HTERT RPE-1 (cell line): Measurements from ENCODE around the gene ENO1.

ENCODE experiments used
- in situ Hi-C: fragments of 300-500 bp; cut with MboI; formaldehyde crosslinking; loops from 4 replicates; pipeline ENCODE4 v1.14.3; 2020; ENCODE audit warnings: low sequenced_read_pairs

ENO1 gene

DNA sequence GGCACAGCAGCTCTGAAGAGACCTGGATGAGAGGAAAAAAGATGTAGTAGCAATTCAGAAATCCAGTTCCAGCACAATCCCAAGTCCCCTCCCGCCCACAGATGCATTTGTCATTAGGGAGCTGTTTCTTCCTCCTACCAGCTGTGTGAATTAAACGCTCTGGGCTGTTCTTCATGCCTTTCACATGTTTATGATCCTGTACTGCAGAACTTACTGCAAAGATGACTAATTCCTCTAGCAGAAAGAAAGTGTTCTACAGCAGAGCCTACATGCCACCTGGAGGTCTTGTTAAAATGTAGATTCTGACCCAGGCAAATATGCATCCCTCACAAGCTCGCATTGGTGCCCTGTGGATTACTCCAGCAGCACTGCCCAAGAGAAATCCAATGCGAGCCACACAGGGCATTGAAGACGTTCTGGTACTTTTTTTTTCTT is 6.5 kb downstream of the ENO1 start:
- in situ Hi-C loops: no loop called here

DNA sequence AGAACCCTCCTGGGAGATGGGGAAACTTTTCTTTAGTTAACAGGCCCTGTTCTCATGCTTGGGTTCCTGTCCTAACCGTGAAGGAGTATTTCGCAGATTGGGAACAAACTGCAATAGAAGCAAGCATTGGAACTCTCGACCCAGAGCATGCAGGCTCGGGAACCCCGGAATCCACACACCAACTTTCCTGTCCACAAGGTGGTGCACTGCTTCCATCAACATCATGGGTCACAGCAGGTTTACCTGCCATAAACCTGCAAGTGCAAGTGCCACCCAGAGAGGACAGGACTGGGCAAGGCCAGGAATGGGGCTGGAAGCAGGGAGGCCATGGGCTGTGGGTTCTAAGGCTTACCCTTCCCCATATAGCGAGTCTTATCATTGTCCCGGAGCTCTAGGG is 6.9 kb downstream of the ENO1 start:
- in situ Hi-C loops: no loop called here

DNA sequence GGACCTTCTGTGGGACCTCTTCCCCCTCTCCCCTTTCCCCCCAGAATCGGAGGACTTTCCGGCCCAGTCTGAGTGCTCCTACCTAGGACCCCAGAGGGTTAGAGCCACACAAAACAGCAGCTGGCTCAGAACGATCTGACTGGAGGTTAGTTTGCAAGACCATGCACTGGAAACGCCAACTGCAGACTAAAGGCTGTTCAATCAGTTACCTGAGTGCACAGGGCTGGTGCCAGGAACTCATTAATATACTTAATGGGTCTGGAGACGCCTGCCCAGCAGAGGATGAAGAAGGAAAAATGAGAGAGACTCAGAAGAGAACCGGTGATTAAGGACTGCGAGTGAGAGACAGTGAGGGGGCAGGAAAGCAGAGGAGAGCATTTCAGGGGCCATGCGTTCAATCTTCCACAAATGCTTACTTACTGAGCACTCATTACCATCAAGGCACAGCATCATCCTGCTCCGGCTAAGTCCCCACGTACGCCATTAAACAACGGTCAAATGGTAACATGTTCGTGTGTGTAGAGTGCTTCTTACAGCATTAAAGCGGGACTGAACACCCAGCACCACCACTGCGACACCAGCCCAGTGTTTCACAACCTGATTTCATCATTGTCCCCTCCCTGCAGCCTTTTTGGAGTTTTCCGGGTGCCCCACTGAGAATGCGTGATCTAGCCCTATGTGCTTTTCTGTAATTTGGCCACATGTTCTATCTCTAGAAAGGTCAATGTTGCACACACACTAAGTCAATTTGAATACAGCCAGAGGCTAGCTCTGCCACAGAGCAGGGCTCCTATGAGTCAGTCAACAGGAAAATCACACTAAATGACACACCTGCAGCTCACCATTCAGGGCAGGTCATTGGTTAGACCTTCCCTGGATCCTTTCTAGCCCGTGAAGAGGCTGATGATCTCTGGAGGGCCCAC is 7.6 kb downstream of the ENO1 start:
- in situ Hi-C loops: no loop called here

DNA sequence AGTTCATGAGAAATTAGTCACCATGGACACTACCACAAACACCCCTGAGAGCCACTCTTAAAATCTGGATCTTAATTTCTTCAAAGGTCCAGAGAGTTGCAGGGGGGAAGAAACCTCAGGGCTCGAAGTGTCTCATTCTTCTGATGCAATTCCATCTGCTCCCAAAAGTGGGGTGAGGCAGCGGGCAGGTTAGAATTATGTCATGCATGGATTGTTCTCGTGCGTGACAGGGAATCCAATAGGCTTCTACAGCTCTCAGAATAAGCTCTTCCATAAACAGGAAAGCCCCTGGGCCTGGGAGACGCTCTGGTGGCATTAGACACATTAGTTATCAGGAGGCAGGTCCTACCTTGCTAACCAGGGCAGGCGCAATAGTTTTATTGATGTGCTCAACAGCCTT is 8.4 kb downstream of the ENO1 start:
- in situ Hi-C loops: no loop called here

DNA sequence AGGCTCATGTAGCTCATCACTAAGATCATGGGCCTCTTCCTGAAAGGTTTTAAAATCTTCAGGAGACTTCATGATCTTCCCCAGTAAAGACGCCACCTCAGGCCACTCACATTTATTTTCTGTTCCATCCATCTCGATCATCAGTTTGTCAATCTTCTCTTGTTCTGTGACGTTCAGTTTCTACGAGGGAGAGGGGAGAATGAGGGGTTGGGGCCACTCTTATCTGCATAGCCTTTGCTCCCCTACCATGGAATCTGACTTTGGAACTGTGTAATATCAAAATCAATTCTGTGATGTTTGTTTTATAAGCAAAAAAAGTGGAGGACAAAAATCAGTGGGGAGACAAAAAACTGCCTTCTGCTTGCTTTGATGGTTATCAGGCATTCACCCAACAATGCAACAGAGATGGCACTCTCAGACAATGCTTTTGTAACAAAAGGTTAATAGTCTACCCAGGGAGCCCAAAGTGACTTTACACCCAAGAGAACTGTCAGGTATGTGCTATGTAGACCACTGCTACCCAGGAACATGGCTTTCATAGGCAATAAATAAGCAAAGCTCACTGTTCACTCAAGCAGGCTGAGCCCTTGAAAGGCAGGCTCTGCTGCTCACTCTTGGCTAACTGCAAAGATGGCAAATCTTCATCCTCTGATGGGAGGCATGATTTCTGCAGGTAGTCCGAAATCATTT is 10.5 kb downstream of the ENO1 start:
- in situ Hi-C loops: no loop called here

DNA sequence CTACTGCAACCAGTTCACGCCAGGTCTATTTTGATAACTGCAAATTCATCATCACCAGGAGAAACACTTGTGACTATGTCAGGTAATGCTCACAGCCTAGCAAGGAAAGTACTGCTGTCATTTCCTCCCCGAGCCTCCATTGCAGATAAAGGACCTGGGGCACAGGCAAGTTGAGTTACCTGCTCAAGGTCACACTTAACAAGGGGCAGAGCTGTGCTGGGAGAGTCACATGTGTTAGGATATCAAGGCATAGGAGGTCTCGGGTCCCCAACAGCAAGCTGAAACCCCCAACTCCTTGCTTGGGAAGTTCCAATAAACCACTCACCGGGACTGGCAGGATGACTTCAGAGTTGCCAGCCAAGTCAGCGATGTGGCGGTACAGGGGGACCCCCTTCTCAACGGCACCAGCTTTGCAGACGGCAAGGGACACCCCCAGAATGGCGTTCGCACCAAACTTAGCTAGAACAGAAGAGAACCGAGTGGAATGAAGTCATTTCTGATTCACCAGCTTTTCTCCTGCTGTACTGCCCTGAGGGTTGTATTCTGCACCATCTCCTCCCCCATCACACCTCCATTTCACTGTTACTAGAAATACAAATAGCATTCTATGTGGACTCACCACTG is 11.6 kb downstream of the ENO1 start:
- in situ Hi-C loops: no loop called here

DNA sequence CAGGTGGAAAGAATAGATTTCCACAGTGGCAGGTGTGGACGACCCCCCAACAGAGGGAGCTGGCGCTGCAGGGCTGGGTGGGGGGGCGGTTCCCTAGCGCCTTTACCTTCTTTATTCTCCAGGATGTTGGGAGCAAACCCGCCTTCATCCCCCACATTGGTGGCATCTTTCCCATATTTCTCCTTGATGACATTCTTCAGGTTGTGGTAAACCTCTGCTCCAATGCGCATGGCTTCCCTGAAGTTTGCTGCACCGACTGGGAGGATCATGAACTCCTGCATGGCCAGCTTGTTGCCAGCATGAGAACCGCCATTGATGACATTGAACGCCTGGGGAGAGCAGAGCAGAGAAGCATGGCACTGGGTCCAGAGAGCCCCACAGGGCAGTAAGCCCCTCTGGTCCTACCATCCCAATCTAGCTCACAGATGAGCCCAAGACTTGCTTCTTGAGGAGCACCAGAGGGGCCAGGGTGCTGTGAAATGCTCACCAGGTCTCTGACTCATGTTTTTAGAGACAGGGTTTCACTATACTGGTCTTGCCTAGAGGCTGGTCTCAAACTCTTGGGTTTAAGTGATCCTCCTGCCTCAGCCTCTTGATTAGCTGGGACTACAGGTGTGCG is 12.2 kb downstream of the ENO1 start:
- in situ Hi-C loops: no loop called here

DNA sequence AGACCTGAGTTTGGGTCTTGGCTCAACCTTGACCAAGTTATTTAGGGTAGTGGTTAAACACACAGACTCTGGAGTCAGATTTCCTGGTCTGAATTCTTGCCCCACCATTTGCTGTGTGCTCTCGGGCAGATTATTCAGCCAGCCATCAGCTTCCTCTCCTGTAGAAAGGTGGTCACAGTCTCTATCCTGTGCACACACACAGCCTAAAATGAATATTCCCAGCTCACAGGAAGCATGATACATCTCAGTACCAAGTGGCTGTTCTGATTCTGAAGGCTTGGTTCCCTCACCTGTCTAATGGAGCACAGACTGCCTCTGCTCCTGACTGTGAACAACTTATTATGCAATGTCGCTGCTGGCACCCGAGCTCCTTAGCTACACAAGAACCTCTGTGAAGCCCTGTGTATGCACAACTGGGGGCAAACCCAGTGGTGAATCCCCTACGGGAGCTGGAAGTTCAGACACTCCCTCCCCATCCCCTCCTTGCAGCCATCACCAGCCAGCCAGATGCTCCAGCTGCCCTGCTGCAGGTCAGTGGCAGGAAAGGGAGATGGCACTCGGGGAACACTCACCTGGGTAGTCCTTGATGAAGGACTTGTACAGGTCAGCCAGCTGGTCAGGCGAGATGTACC is 13.7 kb downstream of the ENO1 start:
- in situ Hi-C loops: no loop called here

DNA sequence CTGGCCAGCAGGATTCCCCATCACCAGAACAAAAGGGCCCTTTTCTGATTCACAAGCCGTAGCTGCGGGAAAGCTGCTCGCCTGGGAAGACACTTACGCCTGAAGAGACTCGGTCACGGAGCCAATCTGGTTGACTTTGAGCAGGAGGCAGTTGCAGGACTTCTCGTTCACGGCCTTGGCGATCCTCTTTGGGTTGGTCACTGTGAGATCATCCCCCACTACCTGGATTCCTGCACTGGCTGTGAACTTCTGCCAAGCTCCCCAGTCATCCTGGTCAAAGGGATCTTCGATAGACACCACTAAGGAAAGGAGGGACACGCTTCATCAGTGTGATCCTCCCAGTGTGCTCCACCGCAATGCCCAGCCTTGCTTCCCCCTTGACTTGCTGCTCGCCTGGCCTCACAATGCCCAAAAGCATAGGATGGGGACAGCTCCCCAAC is 14.7 kb downstream of the ENO1 start:
- in situ Hi-C loops: no loop called here

DNA sequence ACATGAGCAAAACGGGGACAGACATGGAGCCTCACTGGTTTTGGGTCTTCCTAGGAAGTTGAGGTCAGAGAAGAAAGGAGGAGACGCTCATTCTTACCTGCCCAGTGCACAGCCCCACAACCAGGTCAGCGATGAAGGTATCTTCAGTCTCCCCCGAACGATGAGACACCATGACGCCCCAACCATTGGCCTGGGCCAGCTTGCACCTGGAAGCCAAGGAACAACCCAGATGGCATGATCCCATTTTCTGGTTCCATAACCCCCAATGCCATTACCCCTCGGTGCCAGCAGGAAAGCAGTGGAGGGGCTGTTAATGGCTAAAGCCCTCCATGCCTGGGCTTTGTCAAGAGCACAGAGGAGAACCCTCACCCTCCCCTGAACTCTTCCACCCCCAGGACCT is 15.3 kb downstream of the ENO1 start:
- in situ Hi-C loops: no loop called here

DNA sequence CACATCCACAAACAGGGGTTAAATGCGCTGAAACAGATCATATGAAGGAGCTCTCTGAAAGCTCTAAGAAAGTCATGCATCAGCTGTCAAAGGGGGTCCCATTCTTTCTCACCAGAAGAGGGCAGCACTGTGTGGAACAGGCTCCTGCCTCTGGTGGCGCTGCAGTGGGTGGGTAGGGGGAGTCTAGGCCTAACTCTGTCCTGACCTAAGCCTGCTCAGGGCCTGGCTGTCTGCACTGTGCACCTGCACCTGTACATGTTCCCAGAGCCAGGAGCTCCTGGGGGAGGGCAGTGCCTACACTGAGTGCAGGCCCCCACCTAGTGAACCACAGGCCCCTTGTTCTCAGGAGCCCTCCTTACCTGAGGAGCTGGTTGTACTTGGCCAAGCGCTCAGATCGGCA is 16.0 kb downstream of the ENO1 start:
- in situ Hi-C loops: no loop called here

DNA sequence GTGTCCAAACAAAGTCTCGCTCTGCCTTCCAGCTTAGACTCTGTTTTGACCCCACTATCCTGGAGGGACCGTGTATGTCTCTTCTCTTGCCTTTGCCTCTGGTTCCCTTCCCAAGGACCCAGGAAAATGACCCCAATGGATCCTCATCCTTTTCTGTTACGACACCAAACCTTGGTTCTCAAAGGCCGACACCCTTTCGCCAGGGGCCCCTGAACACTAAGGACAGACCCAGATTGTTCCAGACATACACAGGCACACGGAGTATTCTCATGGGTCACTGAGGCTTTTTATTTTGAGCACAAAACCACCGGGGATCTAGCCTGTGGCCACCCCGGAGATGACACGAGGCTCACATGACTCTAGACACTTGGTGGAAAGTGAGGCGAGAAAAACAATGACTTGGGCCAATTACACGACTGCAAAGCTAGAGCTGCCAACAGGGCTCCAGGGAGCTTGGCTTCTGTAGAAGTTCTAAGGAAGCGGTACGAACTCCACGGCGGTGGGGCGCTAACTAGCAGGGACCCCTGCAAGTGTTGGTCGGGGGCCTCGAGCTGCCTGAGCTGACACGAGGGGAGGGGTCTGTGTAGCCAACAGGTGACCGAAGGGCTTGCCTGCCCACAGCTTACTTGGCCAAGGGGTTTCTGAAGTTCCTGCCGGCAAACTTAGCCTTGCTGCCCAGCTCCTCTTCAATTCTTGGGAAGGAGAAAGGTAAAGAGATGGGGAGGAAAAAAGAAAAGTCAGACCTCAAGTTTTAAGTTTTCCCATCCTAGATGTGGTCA is 17.6 kb downstream of the ENO1 start:
- in situ Hi-C loops: no loop called here

DNA sequence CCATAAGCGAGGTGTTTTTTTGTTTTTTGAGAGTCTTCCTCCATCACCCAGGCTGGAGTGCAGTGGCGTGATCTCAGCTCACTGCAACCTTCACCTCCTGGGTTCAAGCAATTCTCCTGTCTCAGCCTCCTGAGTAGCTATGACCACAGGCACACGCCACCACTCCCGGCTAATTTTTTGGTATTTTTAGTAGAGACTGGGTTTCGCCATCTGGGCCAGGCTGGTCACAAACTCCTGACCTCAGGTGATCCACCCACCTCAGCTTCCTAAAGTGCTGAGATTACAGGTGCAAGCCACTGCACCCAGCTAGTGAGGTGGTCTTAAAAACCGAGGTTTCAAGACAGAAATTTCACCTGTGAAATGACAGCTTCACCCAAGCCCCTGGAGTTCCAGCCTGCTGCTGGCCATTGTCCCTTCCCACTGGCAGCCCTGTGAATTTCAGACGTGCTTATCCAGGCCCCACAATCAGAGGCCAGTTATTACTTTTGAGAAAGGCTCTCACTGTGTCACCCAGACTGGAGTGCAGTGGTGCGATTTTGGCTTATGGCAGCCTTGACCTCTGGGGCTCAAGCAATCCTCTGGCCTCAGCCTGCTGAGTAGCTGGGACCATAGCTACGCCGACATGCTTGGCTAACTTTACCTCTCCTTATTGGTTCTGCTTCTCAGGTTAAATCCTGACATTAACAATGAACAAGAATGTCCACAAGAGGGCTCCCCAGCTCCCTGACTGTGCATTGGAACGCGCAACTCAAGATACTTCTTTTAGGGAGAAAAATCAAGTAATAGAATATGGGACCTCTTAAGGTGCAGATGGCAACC is 19.4 kb downstream of the ENO1 start:
- in situ Hi-C loops: no loop called here

DNA sequence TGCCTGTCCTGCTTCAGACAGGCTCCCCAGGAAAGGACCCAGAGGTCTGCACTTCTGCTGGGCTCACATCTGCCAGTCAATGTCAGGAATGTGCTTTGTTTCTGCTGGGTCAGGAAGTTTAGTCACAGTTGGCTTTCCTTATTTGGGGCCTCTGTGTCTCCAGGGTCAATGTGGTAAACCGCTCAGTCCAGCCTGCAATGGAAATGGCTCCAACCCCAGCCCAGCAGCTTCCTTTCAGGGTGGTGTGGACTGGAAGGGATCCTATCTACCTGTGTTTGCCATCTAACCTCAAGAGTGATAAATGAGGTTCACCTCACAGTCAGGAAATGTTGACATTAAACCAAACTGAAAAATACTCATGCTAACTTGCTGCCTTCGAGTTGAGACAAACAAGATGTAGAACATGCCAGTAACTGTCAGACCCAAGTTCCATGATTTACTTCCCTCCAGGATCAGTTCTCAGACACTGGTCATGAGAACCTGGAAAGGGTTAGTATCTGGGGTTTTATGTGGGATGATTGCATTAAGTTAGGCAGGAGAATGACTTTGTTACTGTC is 20.3 kb downstream of the ENO1 start:
- in situ Hi-C loops: no loop called here

DNA sequence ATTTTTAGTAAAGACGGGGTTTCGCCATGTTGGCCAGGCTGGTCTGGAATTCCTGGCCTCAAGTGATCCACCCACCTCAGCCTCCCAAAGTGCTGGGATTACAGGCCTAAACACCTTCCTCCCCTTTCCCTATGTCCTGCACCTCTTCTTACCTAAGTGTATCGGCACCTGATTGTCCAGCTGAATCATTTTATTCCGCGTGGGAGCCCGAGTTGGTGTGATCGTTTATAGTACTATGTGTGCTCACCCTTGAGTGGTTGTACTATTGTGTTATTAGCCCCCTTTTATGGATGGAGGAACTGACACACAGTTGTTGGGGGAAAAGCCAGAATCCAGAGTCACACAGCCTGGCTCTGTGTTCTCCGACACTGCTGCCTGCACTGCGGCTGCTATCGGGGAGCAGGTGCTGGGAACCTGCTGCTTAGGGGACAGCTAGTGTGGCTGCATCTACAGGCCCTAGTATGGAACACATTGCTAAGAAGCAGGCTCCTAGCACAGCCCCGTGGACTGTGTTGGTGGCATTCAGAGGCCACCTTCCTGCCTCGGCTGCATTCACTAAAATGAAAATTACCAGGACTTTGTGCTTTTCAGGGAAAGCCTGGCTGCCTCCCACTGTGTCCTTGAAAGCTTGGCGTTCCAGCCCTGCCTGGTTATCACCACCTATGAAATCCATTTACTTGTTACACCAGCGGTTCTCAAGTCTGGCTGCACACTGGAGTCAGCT is 21.6 kb downstream of the ENO1 start:
- in situ Hi-C loops: no loop called here

DNA sequence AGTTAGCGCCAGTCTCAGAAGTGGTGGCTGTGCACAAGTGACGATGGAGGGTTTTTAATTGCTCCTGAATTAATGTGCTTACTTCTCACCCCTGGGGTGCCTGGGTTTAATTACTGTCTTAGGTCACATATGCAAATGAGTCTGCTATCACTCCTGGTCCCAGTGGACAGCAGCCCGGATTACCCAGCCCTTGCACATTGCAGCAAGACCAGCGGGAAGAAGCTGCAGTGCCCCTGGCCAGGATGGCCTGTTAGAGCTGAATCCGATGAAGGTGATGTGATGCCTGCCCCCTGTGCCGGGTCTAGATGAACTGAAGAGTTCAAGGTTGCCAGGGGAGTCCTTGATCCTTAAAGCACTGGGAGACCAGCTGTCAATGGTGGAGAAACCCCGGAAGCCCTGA is 24.2 kb downstream of the ENO1 start:
- in situ Hi-C loops: no loop called here

DNA sequence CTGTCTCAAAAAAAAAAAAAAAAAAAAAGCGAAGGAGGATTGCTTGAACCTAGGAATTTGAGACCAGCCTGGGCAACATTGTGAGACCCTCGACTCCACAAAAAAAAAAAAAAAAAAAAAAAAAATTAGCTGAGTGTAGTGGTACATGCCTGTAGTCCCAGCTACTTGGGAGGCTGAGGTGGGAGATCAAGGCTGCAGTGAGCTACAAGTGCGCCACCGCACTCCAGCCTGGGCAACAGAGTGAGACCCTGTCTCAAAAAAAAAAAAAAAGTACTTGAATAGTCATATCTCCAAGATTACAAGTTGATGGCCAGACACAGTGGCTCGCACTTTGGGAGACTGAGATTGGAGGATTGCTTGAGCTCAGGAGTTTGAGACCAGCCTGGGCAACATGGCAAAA is 27.4 kb downstream of the ENO1 start:
- in situ Hi-C loops: no loop called here

DNA sequence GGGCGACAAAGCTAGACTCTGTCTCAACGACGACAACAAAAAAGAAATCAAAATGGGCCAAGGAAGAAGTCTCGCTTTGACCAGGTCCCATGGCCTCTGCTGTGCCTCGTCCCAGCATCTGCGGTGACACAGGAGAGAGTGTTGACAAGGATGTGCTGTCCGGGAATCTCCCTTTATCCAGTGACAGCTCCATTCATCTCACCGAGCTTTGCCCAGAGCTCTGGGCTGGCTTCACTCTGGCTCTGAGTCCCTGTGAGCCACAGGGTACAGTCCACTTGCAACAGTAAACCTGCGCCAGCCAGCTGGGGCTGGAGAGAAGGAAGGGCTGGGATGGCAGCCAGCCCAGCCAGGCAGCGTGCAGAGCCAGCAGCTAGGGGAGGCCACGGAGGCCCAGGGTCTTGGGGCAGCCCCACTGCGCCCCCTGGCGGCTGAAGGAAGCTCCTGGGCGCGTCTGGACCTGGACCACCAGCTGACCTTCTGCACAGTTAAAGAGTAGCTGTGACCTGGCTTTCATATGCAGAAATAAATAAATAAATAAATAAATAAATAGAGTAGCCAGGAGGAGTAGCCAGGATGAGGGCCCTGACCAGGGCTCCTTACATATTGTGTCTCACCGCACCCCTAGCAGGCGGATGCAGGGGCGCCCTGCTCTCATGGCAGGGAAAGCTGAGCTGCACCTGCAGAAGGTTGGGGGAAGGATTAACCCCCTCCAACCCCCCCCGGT is 29.7 kb downstream of the ENO1 start:
- in situ Hi-C loops: no loop called here
